Activated T-helper 9 cell treated with anti-CD3 and anti-CD28 coated beads, Interleukin-2, amount 50 U/mL, for 16 hours (primary cell): Measurements from ENCODE around the gene SSB.
A peak's percentile ranks its signal among the peaks of the same experiment; 100 is the strongest.
"Not testable (repeated sequence)": the region's sequence is repeated elsewhere in the genome, so short reads cannot be mapped to it uniquely, and the experiment has no call there.

ENCODE experiments used
- DNase-seq: peaks from one replicate; pipeline ENCODE4 v3.0.0-alpha.2; 2020; ENCODE audit warnings: low read depth

SSB gene

GRCh38 chr2:169798718-169799592 is at the start of gene SSB:
Gene SSB (plus strand): TSS chr2:169798871. CDS start chr2:169800961, 2,090 bp downstream.
- peak; percentile 92 for DNase-seq

- DNase-seq = no peak
Observed at GRCh38 chr2:169752752-169753151, 45.9 kb upstream of the SSB start.

- DNase-seq = no peak
Observed at GRCh38 chr2:169755083-169755870, 43.4 kb upstream of the SSB start.

- DNase-seq = no peak
Observed at GRCh38 chr2:169756342-169756741, 42.3 kb upstream of the SSB start.

- DNase-seq = no peak
Observed at GRCh38 chr2:169757356-169757755, 41.3 kb upstream of the SSB start.

- DNase-seq = no peak
Observed at GRCh38 chr2:169757778-169758177, 40.9 kb upstream of the SSB start.

- DNase-seq = no peak
Observed at GRCh38 chr2:169759987-169760386, 38.7 kb upstream of the SSB start.

- not testable (repeated sequence) for DNase-seq
Observed at GRCh38 chr2:169760798-169761197, 37.9 kb upstream of the SSB start.

GRCh38 chr2:169761251-169761969 is 37.3 kb upstream of the SSB start:
- no peak for DNase-seq

- no peak for DNase-seq
Observed at GRCh38 chr2:169761970-169762292, 36.7 kb upstream of the SSB start.

GRCh38 chr2:169765523-169765922 is 33.1 kb upstream of the SSB start:
- no peak for DNase-seq

- peak; percentile 10 for DNase-seq
Observed at GRCh38 chr2:169767243-169767888, 31.3 kb upstream of the SSB start.

GRCh38 chr2:169768262-169768995 is 30.2 kb upstream of the SSB start:
- DNase-seq = peak; percentile 5

GRCh38 chr2:169771021-169771420 is 27.6 kb upstream of the SSB start:
- DNase-seq = no peak

GRCh38 chr2:169771612-169772011 is 27.1 kb upstream of the SSB start:
- no peak for DNase-seq

- DNase-seq = no peak
Observed at GRCh38 chr2:169772651-169773050, 26.0 kb upstream of the SSB start.

GRCh38 chr2:169775354-169775753 is 23.3 kb upstream of the SSB start:
- DNase-seq = no peak

GRCh38 chr2:169775765-169776164 is 22.9 kb upstream of the SSB start:
- DNase-seq = no peak

- no peak for DNase-seq
Observed at GRCh38 chr2:169776252-169776761, 22.4 kb upstream of the SSB start.

- DNase-seq = no peak
Observed at GRCh38 chr2:169778446-169778845, 20.2 kb upstream of the SSB start.
